GM15510 (cell line): ENCODE data around the gene TAF4.

Experiments used
- POLR2A ChIP-seq: IDR thresholded peaks from 3 replicates; pipeline ENCODE4 v1.6.1; 2011; ENCODE audit warnings: borderline replicate concordance; ENCODE audit not compliant: insufficient read length; ENCODE audit errors: extremely low read depth

Gene TAF4

GRCh38 chr20:61954276-61955021 is 111.2 kb downstream of the TAF4 start:
- no peak for TF ChIP-seq POLR2A

GRCh38 chr20:61953037-61954021 is 112.4 kb downstream of the TAF4 start:
- TF ChIP-seq POLR2A: no peak

GRCh38 chr20:61951695-61952533 is 113.8 kb downstream of the TAF4 start:
- no peak for TF ChIP-seq POLR2A

GRCh38 chr20:61950641-61951071 is 115.0 kb downstream of the TAF4 start:
- no peak for TF ChIP-seq POLR2A

GRCh38 chr20:61949714-61950640 is 115.7 kb downstream of the TAF4 start:
- TF ChIP-seq POLR2A: no peak

- TF ChIP-seq POLR2A: no peak
Observed at GRCh38 chr20:61949363-61949713, 116.3 kb downstream of the TAF4 start.

- TF ChIP-seq POLR2A: no peak
Observed at GRCh38 chr20:61948586-61949362, 116.9 kb downstream of the TAF4 start.

- no peak for TF ChIP-seq POLR2A
Observed at GRCh38 chr20:61942526-61942925, 123.2 kb downstream of the TAF4 start.

GRCh38 chr20:61941721-61942405 is 123.8 kb downstream of the TAF4 start:
- no peak for TF ChIP-seq POLR2A

- no peak for TF ChIP-seq POLR2A
Observed at GRCh38 chr20:61940976-61941720, 124.5 kb downstream of the TAF4 start.

- TF ChIP-seq POLR2A: no peak
Observed at GRCh38 chr20:61940491-61940890, 125.2 kb downstream of the TAF4 start.

- TF ChIP-seq POLR2A: no peak
Observed at GRCh38 chr20:61939691-61940360, 125.9 kb downstream of the TAF4 start.
